Measurements from ENCODE around the gene LDLRAD2. TPM values are rescaled to one million over a fixed set of nuclear protein-coding genes. Genes with fewer than 3 reads are reported as not detected.

LDLRAD2 gene
- total and polyA plus RNA-seq, 2 of the 8 experiments (the other 6 are each of a cell fraction or from before 2014, with no cell fraction given), result 0.48 to 0.74 TPM

DNA sequence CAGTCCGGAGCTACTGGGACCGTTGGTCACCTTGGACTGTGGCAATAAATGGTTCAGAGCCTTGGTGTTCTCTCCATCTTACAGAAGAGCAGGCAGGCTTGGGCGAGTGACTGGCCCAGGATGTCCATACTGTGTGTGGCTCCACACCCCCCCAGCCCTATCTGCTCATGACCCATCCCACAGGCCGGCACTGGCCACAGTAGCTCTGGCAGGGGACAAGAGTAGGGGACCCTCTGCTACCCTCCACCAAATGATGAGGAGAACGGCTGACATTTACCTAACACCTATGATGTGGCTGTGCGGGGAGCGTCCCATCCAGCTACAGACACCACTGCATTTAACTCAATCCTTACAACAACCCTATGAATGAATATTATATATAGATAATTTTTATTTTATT lies 13.3 kb downstream of the LDLRAD2 start:
- H3K4me3 ChIP-seq (ENCODE audit: extremely low read depth in 1 of 4, insufficient read depth in 2 of 4, low read depth in 3 of 4, low read length in 4 of 4), result no peak overlapping the region
- H3K79me1 ChIP-seq (ENCODE audit: low read depth, low read length), result no peaks in the 10 kb centered on the region
- CTCF ChIA-PET (ENCODE audit: partially characterized antibody), result interaction anchor here (1.1 kb wide), 1 partner anchor 8 kb away, joined by 4 read pairs; no protein-coding TSS in a partner anchor
- H2AK5ac ChIP-seq (ENCODE audit: low read depth, low read length), result no peak overlapping the region
- H3K9ac ChIP-seq (replicated peaks in 1 of 4; ENCODE audit: extremely low read depth in 1 of 4, low read depth in 3 of 4, low read length in 3 of 4), result no peak overlapping the region
- no peak overlapping the region for H2AFZ ChIP-seq (ENCODE audit: low read length)
- H3K36me3 ChIP-seq (ENCODE audit: control insufficient read depth in 2 of 4, insufficient read depth in 4 of 4, low read length in 3 of 4), result peaks cover 5 to 48% (median 32%) of the 10 kb centered on the region in 4 experiments; a peak in 7 of 8 replicates
- H3K4ac ChIP-seq (replicated peaks; ENCODE audit: insufficient read length, low read depth, low read length), result no peak overlapping the region
- H2BK15ac ChIP-seq (ENCODE audit: low read length), result no peak overlapping the region
- POLR2A ChIA-PET (ENCODE audit: partially characterized antibody), result interaction anchor here (1.3 kb wide), 1 partner anchor 13 kb away, joined by 3 read pairs; no protein-coding TSS in a partner anchor
- no peaks in the 10 kb centered on the region for H3K23me2 ChIP-seq (ENCODE audit: low read depth, low read length)
- no peak overlapping the region for H2BK120ac ChIP-seq (replicated peaks; ENCODE audit: low read depth, low read length)
- WGBS, 2 experiments (ENCODE audit: extremely low coverage in 1 of 2, insufficient coverage in 1 of 2, insufficient read length in 1 of 2, insufficient replicate concordance in 2 of 2, low coverage in 1 of 2, low lambda C conversion rate in 2 of 2, missing lambda C conversion rate in 1 of 2), result 92% methylated on average over 7 of the region's 7 CpGs; no CpG with 5 or more reads in 1 of the 2 experiments
- no peak for FAIRE-seq
- H4K91ac ChIP-seq (replicated peaks; ENCODE audit: insufficient read length, low read length), result no peak overlapping the region
- no peak overlapping the region for H3K14ac ChIP-seq (ENCODE audit: insufficient read length)
- no peak overlapping the region for H4K8ac ChIP-seq (ENCODE audit: extremely low read depth, insufficient read depth, low read length)
- no peak overlapping the region for H3K4me2 ChIP-seq (ENCODE audit: insufficient read depth in 1 of 2, low read depth in 2 of 2, low read length in 2 of 2)
- DNase-seq (ENCODE audit: low read depth in 1 of 2, low spot score in 2 of 2), result no peak
- no peak overlapping the region for H3K56ac ChIP-seq (replicated peaks; ENCODE audit: insufficient read length, low read depth, low read length)
- H4K5ac ChIP-seq (ENCODE audit: insufficient read length, low read depth, low read length), result no peak overlapping the region
- H3K23ac ChIP-seq (ENCODE audit: insufficient read length), result no peak overlapping the region
- H4K20me1 ChIP-seq (replicated peaks in 1 of 2; ENCODE audit: control insufficient read depth in 1 of 2, insufficient read depth in 2 of 2, low read length in 2 of 2), result peaks cover 0 to 2% of the 10 kb centered on the region in 2 experiments
- H2BK12ac ChIP-seq (ENCODE audit: low read depth, low read length), result no peak overlapping the region
- no peaks in the 10 kb centered on the region; a peak in 1 of 7 replicates for H3K4me1 ChIP-seq (replicated peaks in 1 of 4; ENCODE audit: control insufficient read depth in 3 of 4, insufficient read depth in 4 of 4, low read length in 3 of 4)
- no peak overlapping the region for H3K27ac ChIP-seq (ENCODE audit: low read depth, low read length)
- H2BK5ac ChIP-seq (ENCODE audit: low read depth, low read length), result no peak overlapping the region
- no peak overlapping the region for H3K18ac ChIP-seq (ENCODE audit: extremely low read depth, low read length)
- no peak overlapping the region for H2BK20ac ChIP-seq (ENCODE audit: low read length)
- no peaks in the 10 kb centered on the region for H3K9me3 ChIP-seq (ENCODE audit: insufficient read depth in 2 of 2, low read depth in 1 of 2, low read length in 1 of 2)
- no peaks in the 10 kb centered on the region; a peak in 1 of 7 replicates for H3K27me3 ChIP-seq (replicated peaks in 1 of 4; ENCODE audit: control insufficient read depth in 3 of 4, extremely low read depth in 1 of 4, insufficient read depth in 3 of 4, low read length in 3 of 4)
- no peaks in the 10 kb centered on the region for H3K79me2 ChIP-seq (ENCODE audit: control insufficient read depth in 1 of 2, insufficient read depth in 2 of 2, low read length in 2 of 2)
- TF ChIP-seq CBX5 (IDR thresholded peaks at IDR 0.05; ENCODE audit: low read depth, low read length), result no peak

Measured in H1 (cell line).